ENCODE data around the gene DISC1.
"Not testable (repeated sequence)": the region's sequence is repeated elsewhere in the genome, so short reads cannot be mapped to it uniquely, and the experiment has no call there.

DISC1 gene

DNA sequence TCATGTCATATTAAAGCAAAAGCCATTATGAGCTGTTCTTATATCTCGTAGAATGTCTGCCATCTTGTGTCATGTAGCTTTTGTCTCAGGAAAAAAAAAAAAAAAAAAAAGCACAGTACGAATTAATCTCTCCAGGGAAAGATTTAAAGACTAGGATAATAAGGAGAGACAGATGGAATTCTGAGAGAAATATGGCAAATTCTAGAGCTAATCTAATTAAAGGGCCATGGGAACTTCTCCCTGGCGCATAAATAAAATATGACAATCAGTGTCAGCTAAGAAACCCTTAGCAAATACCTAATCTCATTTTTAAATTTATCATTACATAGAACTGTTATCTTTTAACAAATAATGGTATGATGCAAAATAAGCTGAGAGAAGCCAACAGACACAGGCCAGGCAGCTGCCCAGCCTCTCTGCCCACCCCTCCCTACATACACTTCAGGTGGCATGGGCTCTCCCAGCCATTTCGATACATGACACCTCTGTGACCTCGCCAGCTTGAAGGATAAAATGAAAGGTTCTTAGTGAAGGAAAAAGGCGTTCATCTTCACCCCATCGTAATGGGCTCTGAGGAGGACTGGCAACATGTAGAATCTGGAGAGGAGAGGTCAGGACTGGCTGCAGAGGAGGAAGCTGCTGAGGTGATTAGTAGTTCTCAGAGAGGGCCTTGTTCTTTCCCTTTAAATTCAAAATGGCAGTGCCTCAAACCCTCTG lies 39.8 kb downstream of the DISC1 start:
- no peak for FAIRE-seq
- TF ChIP-seq, protein P1, sequence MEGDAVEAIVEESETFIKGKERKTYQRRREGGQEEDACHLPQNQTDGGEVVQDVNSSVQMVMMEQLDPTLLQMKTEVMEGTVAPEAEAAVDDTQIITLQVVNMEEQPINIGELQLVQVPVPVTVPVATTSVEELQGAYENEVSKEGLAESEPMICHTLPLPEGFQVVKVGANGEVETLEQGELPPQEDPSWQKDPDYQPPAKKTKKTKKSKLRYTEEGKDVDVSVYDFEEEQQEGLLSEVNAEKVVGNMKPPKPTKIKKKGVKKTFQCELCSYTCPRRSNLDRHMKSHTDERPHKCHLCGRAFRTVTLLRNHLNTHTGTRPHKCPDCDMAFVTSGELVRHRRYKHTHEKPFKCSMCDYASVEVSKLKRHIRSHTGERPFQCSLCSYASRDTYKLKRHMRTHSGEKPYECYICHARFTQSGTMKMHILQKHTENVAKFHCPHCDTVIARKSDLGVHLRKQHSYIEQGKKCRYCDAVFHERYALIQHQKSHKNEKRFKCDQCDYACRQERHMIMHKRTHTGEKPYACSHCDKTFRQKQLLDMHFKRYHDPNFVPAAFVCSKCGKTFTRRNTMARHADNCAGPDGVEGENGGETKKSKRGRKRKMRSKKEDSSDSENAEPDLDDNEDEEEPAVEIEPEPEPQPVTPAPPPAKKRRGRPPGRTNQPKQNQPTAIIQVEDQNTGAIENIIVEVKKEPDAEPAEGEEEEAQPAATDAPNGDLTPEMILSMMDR (IDR thresholded peaks at IDR 0.05; ENCODE audit: insufficient read depth, missing control alignments): peak; percentile 28
- no peak for DNase-seq (ENCODE audit: insufficient read length, low spot score)

DNA sequence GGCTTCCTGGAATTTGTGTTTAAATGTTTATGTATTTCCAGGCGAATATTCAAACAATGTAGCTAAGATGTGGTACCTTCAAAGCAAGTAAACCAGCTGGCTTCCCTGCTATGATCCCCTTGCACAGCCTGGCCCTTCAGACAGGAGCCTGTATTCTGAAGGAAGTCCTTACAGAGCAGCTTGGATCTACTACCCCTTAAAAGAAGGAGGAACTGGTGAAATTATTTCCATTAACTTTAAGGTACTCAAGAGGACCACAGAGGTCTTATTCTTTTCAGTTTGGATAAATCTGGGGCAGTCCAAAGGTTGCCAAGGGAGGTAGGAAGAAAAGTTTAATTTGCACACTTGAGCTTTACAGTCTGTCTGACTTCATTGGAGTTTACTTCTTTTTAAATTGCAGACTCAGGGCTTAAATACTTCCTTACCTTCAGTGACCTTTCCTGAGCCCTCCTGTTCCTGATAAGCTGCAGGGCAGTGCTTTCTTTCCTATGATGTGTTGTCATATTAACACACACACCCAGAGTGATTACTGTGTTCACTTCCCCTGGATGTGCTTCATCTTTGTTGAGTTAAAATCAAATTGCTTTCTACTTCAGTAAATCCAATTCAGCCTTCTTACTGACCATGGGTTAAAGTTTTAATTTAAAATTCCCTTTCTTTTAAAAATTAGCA lies 40.5 kb downstream of the DISC1 start:
- FAIRE-seq: peak; percentile 90
- TF ChIP-seq, protein P1 (IDR thresholded peaks at IDR 0.05; ENCODE audit: insufficient read depth, missing control alignments): no peak
- DNase-seq (ENCODE audit: insufficient read length, low spot score): no peak

DNA sequence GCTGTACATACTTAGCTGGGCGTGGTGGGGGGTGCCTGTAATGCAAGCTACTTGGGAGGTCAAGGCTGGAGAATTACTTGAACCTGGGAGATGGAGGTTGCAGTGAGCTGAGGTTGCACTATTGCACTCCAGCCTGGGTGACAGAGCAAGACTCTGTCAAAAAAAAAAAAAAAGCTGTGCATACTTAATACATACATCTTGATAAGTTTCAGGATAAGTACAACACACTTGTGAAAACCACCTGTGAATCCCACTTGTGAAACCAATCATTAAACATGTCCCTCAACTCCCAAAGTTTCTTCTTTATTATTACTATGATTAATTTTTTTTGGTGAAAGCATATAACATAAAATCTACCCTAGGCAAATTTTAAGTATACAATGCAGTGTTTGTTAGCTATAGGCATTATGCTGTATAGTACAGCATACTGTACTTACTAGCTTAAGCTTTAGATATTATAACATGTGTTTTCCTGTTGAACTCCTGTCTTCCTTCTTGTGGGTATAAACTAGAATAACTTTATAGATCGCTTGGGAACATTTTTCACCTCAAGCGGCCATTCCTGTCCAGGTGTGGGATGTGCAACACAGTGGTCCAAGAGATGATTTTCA lies 41.4 kb downstream of the DISC1 start:
- FAIRE-seq: no peak
- DNase-seq (ENCODE audit: insufficient read length, low spot score): no peak
- TF ChIP-seq, protein P1 (IDR thresholded peaks at IDR 0.05; ENCODE audit: insufficient read depth, missing control alignments): no peak

DNA sequence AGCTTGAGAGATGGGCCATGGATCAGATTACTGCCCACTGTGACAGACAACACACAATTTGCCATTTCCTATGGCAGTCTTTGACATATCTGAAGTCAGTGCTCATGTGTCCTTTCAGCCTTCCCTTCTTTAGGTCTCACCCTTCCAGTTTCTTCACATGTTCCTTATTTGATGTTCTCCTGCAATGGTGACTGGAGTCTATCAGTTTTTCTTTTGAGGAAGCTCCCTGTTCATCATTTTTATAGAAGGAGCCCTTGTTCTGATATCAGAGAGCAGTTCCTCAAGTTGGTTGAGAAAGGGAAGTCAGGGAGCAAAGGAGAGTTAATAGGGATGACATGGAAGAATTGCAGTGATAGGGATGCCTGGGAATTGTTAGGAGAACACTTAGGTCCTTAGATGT lies 42.2 kb downstream of the DISC1 start:
- TF ChIP-seq, protein P1 (IDR thresholded peaks at IDR 0.05; ENCODE audit: insufficient read depth, missing control alignments): no peak
- FAIRE-seq: no peak

DNA sequence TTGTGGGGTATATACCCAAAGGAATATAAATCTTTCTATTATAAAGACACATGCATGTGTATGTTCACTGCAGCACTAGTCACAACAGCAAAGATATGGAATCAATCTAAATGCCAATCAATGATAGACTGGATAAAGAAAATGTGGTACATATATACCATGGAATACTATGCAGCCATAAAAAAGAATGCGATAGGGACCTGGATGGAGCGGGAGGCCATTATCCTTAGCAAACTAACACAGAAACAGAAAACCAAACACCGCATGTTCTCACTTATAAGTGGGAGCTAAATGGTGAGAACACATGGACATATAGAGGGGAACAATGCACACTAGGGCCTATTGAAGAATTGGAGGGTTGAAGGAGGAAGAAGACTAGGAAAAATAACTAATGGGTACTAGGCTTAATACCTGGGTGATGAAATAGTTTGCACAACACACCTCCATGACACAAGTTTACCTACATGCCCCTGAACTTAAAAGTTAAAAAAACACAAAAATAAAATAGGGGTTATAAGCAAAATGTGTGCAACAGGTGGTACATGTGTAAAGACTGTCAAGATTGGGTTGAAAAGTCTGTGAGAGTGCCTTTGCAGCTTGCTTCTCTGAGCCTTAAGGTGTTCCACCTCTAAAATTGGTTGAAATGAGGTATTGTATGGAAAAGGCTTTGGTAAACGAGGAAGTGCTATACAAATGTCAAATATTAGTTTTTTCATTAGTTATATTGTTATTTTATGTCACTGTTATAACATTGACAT lies 43.5 kb downstream of the DISC1 start:
- FAIRE-seq: peak; percentile 58
- DNase-seq (ENCODE audit: insufficient read length, low spot score): not testable (repeated sequence)

More for the DNA sequence above, 42.2 kb downstream of the DISC1 start:
- no peak for DNase-seq (ENCODE audit: insufficient read length, low spot score)

DNA sequence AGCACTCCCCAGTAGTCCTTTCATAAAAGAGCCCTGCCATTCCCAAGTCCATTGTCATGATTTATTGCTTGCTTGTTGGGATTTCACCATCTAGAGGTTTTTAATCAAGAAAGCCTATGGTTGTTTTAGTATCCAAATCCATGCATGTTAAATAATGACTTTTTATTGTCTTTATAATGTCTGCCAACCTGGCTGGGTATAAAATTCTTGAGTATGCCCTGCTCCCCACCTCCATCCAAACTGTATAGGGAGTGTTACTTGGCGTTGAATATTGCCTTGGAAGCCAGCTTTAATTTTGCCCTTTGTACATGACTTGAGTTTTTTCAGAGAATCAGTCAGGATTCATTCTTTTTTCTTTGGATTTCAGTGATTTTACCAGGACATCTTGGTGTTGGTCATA lies 44.2 kb downstream of the DISC1 start:
- TF ChIP-seq, protein P1 (IDR thresholded peaks at IDR 0.05; ENCODE audit: insufficient read depth, missing control alignments): no peak
- FAIRE-seq: peak; percentile 53
- no peak for DNase-seq (ENCODE audit: insufficient read length, low spot score)

DNA sequence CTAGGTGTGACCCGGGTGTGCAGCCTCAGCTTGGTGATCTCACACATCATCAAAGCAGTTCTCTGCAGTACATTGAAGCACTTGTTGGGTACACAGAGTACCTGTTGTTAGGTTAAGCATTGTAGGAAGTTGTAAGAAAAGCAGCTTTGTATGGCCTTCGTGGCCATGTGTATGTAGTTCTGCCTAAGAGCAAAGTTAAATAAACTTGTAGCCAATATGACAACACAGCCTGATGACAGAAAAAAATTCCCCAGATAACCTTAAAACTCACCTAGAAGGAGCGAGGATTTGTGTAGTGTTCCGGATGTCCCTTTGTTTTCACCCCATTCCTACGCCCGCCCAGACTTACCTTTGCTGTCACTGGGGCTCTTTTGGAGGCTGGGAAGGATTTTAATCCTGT lies 48.0 kb downstream of the DISC1 start:
- FAIRE-seq (peak; percentile 80), DNase-seq (ENCODE audit: insufficient read length, low spot score) (no peak)
- TF ChIP-seq, protein P1 (IDR thresholded peaks at IDR 0.05; ENCODE audit: insufficient read depth, missing control alignments): no peak

Data from D721Med (cell line).